T-helper 9 cell (primary cell): ENCODE measurements around the gene AFM.

Experiments
- DNase-seq: peaks from one replicate; pipeline ENCODE4 v3.0.0-alpha.2; 2020
- total RNA-seq, 2 donors: gene quantifications; one replicate each; lab custom pipeline; 2026; lab: John Stamatoyannopoulos, UW

The AFM gene, protein sequence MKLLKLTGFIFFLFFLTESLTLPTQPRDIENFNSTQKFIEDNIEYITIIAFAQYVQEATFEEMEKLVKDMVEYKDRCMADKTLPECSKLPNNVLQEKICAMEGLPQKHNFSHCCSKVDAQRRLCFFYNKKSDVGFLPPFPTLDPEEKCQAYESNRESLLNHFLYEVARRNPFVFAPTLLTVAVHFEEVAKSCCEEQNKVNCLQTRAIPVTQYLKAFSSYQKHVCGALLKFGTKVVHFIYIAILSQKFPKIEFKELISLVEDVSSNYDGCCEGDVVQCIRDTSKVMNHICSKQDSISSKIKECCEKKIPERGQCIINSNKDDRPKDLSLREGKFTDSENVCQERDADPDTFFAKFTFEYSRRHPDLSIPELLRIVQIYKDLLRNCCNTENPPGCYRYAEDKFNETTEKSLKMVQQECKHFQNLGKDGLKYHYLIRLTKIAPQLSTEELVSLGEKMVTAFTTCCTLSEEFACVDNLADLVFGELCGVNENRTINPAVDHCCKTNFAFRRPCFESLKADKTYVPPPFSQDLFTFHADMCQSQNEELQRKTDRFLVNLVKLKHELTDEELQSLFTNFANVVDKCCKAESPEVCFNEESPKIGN
- 0 reads per million in 2 donors for total RNA-seq

DNA sequence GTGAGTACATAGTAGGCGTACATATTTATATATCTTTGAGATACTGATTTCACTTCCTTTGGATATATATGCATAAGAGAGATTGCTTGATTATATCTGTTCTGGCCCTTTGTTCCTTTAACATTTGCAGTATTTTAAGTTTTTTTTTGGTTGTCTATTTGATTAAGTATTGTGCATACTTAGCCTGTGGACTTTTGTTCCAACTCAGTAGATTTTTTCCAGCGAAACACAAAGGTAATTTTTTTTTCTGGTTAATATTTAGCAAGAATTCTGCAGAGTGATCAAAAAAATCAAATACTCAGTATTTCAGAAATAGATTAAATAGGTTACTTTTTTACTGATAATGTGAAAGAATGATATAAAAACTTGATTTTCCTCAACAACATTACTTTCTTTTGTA lies at the start of gene AFM:
AFM (plus strand) TSS at position 388 of the 400 bp plus-strand sequence. CDS start 31 bp downstream, outside the sequence.
- no peak for DNase-seq

- DNase-seq, result no peak
Observed at GRCh38 chr4:73431813-73432168, 49.8 kb upstream of the AFM start.

- no peak for DNase-seq
Observed at GRCh38 chr4:73432169-73433000, 49.2 kb upstream of the AFM start.

DNA sequence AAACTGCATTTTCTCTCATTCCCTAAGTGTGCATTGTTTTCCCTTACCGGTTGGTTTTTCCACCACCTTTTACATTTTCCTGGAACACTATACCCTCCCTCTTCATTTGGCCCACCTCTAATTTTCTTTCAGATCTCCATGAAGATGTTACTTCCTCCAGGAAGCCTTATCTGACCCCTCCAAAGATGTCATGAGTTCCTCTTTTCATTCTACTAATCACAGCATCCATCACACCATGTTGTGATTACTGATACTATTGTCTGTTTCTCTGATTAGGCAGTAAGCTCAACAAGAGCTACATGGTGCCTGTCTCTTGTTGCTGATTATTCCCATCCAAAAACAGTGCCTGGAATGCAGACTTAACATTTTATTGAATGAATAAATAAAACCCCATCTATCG lies 48.4 kb upstream of the AFM start:
- DNase-seq, result no peak

DNA sequence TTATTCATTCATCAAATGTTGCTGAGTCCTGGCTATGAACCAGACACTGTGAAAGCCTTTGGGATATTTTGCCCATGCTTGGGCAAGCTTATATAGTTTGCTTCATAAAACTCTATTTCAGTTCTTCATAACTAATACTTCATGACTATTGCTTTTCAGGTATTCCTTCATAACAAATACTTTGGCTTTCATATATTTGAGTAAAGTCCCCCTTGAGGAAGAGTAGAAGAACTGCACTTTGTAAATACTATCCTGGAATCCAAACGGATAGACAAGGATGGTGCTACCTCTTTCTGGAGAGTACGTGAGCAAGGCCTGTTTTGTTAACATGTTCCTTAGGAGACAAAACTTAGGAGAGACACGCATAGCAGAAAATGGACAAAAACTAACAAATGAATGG lies 47.2 kb upstream of the AFM start:
- no peak for DNase-seq

DNA sequence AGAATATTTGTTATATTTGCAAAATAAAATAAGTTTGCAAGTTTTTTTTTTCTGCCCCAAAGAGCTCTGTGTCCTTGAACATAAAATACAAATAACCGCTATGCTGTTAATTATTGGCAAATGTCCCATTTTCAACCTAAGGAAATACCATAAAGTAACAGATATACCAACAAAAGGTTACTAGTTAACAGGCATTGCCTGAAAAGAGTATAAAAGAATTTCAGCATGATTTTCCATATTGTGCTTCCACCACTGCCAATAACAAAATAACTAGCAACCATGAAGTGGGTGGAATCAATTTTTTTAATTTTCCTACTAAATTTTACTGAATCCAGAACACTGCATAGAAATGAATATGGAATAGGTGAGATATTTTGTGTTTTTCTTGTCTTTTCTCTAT lies 45.6 kb upstream of the AFM start, which contains the start of gene AFP:
AFP (plus strand) TSS at position 238 of the 400 bp plus-strand sequence; CDS start at position 280, 42 bp downstream.
- no peak for DNase-seq

- DNase-seq, result no peak
Observed at GRCh38 chr4:73436674-73437557, 44.6 kb upstream of the AFM start.

- DNase-seq, result no peak
Observed at GRCh38 chr4:73437558-73437956, 44.0 kb upstream of the AFM start.

GRCh38 chr4:73438048-73438447 lies 43.5 kb upstream of the AFM start:
- no peak for DNase-seq

GRCh38 chr4:73438582-73439215 lies 42.8 kb upstream of the AFM start:
- DNase-seq, result no peak

- DNase-seq, result no peak
Observed at GRCh38 chr4:73439445-73439844, 42.1 kb upstream of the AFM start.

DNA sequence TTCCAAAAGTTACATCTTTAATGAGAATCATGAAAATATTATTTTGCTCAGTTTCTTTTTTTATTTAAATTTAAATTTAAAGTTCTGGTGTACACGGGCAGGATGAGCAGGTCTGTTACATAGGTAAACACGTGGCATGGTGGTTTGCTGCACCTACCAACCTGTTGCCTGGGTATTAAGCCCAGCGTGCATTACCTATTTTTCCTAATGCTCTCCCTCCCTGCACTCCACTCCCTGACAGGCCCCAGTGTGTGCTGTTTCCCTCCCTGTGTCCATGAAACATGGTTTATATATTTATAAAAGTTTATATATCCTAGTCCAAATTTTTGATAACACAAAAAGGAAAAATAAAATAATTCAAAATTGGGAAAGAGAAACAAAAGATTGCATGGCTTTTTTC lies 41.6 kb upstream of the AFM start:
- DNase-seq, result no peak

- no peak for DNase-seq
Observed at GRCh38 chr4:73440653-73441052, 40.9 kb upstream of the AFM start.

DNA sequence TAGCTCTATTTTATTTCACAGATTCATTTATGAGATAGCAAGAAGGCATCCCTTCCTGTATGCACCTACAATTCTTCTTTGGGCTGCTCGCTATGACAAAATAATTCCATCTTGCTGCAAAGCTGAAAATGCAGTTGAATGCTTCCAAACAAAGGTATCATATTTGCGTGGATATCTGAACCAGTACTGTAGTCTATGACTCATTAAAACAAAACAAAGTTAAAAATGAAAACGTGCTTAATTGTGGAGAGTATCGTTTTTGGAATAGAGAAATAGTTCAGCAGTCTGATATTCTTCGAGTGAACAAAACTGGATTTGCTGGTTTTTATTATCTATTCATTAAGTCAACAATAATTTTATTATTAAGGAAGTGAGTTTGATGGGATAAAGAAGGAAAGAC lies 39.3 kb upstream of the AFM start:
- no peak for DNase-seq

- no peak for DNase-seq
Observed at GRCh38 chr4:73443224-73443623, 38.3 kb upstream of the AFM start.

- DNase-seq, result no peak
Observed at GRCh38 chr4:73445383-73446335, 35.9 kb upstream of the AFM start.

DNA sequence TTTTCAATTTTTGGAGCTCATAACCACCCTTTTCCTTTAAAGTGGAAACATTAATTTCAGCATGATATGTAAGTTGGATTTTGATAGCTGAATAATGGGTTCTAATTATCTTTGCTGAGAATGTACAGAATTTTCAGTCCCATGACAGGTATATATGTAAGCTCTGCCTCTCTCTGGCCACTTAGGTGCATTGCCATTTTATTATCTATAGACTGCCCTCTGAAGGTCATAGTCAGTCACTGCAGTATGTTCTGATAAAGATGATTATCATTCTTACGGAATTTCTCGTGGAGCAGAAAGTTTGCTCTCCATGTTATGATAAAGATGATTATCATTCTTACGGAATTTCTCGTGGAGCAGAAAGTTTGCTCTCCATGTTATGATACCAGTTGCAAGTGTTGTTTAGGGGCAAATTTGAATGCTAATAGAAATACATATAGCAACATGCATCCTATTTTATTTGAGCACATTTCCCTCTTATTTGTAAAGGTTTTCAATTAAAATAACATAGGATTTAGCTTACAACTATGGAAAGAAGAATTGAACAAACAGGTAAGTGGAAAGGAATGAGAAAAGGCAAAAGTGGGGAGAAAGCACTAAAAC lies 35.1 kb upstream of the AFM start:
- DNase-seq, result no peak

DNA sequence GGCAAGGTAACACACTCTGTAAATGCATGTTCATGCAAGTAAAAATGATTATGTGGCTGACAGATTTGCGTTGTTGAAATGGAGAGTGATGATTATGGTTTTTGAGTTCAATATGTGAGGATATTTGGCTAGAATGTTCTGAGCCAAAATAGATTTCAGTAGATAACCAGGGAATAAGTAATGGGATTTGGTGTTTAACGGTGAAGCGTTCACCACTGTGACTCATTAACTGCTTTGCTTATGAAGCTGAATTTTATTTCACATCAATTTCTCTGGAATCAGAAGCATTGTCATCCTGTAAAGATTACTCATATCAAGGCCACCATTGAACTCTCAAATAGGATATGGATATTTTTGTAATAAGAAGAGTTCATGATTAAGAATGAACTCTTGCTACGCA lies 33.9 kb upstream of the AFM start:
- no peak for DNase-seq

DNA sequence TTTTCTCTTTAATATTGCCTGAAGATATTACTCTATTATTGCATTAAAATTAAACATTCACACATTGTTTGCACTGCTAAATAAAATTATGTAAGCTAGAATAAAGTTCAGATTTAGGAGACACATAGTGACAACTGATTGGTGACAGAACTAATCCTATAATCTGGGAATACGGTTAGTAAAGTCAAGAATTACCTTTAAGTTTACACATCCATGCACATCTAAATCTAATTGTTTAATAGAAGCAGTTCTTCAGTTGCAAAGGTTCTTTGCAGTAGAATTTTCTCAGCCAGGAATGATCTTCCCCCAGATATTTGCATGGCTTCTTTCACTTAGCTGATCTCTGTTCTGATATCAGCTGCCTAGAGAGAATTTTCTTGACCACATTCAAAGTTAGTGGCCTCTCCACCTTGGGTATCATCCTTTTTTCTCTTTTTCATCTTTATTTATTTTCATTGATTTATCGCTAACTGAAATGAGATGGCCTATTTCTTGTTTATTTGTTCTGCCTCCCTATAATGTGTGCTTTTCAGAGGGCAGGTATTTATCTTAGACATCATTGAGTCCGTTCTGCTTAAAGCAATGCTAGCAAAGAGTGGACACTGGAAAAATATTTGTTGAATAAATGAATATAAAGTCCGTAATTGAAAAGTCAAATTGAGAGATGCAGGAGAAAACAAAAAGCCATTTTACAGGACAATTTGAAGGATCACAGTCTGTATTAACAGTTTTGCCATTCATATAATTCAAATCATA lies 32.9 kb upstream of the AFM start:
- no peak for DNase-seq
